Erythroblast (primary cell): ENCODE results near the gene GALNT7.

Source experiments
- GATA1 ChIP-seq: IDR thresholded peaks from 2 replicates; pipeline ENCODE4 v1.6.1; 2011; ENCODE audit warnings: low read depth, mild to moderate bottlenecking, control low read depth, low read length, moderate library complexity
- POLR2A ChIP-seq: IDR thresholded peaks from 2 replicates; pipeline ENCODE4 v1.6.1; 2011; ENCODE audit warnings: mild to moderate bottlenecking, low read length

DNA sequence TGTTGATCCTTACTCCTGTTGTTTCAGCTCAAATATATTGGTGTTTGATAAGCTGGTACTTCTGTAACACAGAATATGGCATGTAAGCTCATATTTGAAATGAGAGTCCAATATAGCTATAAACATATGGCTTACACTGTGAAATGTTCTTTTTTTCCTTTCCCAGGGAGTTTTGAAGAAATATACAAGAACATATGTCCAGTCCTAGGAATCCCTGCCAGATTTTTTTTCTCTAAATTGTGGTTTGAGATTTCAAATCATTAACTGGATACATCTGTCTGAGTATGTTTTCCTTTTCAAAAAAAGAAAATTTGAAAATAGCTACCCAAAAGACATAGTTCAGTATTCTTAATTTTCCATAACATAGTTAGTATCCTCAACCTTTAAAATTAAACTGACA lies 105.3 kb downstream of the GALNT7 start:
- no peak for TF ChIP-seq POLR2A
- no peak for TF ChIP-seq GATA1
